HCT116 (cell line): ENCODE measurements around the gene MSLN.

Experiments
- CEBPB ChIP-seq: IDR thresholded peaks from 2 replicates; pipeline ENCODE4 v1.6.1; 2012; ENCODE audit warnings: low read depth
- EZH2 ChIP-seq: fragments of 200-600 bp; sonication (generic); IDR thresholded peaks from 2 replicates; pipeline ENCODE4 v1.6.1; 2017; ENCODE audit warnings: antibody characterized with exemption, mixed run types
- EZH2phosphoT487 ChIP-seq: fragments of 200-600 bp; IDR thresholded peaks from 2 replicates; pipeline ENCODE4 v1.6.1; 2018; ENCODE audit warnings: antibody characterized with exemption, borderline replicate concordance
- POLR2A ChIP-seq: IDR thresholded peaks from 2 replicates; pipeline ENCODE4 v1.7.0; 2011; ENCODE audit warnings: borderline replicate concordance; ENCODE audit not compliant: insufficient read depth, insufficient read length; ENCODE audit errors: extremely low read depth
- RAD21 ChIP-seq: IDR thresholded peaks from 2 replicates; pipeline ENCODE4 v1.6.1; 2012; ENCODE audit warnings: low read depth, mild to moderate bottlenecking
- SIN3A ChIP-seq: IDR thresholded peaks from 2 replicates; pipeline ENCODE4 v1.6.1; 2012; ENCODE audit warnings: low read depth
- SP1 ChIP-seq: IDR thresholded peaks from 2 replicates; pipeline ENCODE4 v1.6.1; 2012; ENCODE audit warnings: low read depth
- SRF ChIP-seq: IDR thresholded peaks from 2 replicates; pipeline ENCODE4 v1.6.1; 2012; ENCODE audit warnings: low read depth
- YY1 ChIP-seq: IDR thresholded peaks from 2 replicates; pipeline ENCODE4 v1.6.1; 2011; ENCODE audit warnings: low read length, low read depth, moderate library complexity, mild to moderate bottlenecking; ENCODE audit not compliant: insufficient replicate concordance; ENCODE audit errors: extremely low read depth
- TF ChIP-seq, protein P1 (sequence below): IDR thresholded peaks from 2 replicates; pipeline ENCODE4 v1.6.1; 2012; ENCODE audit warnings: low read depth
- TF ChIP-seq, protein P2 (sequence below), 3 experiments: fragments of 200-600 bp in 1 of 3; sonication (generic) in 1 of 3; IDR thresholded peaks in 2 of 3; conservative IDR thresholded peaks in 1 of 3; 2 replicates each; pipeline ENCODE4 v1.5.1; 2012 to 2017; ENCODE audit warnings: low read depth in 2 of 3, low read length in 2 of 3, antibody characterized with exemption in 1 of 3, borderline replicate concordance in 1 of 3, control low read depth in 1 of 3, mild to moderate bottlenecking in 1 of 3, mixed read lengths in 1 of 3, mixed run types in 1 of 3, moderate library complexity in 1 of 3; ENCODE audit not compliant: insufficient read depth in 1 of 3
- TF ChIP-seq, protein P3 (sequence below): IDR thresholded peaks from 2 replicates; pipeline ENCODE4 v1.6.1; 2011; ENCODE audit warnings: mild to moderate bottlenecking, low read length, moderate library complexity; ENCODE audit not compliant: insufficient replicate concordance; ENCODE audit errors: extremely low read depth

DNA sequence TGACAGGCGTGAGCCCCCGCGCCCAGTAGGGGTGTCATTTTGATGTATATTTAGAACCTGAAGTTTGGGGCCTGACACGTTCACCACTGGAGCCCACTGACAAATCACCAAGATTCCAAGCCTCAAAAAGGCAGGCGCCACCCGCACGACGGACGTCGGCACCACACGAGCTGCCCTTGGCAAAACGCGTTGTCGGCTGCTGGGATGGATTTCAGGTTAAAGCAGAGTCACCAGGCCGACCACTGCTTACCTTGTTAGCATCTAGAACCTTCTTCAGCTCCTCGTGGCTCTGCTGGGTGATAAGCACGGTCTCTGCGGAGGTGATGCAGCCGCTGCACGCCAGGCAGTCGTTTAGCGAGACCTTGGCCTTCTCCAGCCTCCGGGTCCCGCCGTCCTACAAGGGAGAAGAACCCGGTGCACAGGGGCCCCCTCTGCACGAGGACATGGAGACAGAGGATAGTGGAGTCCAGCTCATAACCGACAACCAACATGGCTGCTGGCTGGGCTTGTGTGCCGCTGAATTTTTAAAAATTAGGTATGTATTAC is 23.5 kb upstream of the MSLN start:
- TF ChIP-seq, protein P1, sequence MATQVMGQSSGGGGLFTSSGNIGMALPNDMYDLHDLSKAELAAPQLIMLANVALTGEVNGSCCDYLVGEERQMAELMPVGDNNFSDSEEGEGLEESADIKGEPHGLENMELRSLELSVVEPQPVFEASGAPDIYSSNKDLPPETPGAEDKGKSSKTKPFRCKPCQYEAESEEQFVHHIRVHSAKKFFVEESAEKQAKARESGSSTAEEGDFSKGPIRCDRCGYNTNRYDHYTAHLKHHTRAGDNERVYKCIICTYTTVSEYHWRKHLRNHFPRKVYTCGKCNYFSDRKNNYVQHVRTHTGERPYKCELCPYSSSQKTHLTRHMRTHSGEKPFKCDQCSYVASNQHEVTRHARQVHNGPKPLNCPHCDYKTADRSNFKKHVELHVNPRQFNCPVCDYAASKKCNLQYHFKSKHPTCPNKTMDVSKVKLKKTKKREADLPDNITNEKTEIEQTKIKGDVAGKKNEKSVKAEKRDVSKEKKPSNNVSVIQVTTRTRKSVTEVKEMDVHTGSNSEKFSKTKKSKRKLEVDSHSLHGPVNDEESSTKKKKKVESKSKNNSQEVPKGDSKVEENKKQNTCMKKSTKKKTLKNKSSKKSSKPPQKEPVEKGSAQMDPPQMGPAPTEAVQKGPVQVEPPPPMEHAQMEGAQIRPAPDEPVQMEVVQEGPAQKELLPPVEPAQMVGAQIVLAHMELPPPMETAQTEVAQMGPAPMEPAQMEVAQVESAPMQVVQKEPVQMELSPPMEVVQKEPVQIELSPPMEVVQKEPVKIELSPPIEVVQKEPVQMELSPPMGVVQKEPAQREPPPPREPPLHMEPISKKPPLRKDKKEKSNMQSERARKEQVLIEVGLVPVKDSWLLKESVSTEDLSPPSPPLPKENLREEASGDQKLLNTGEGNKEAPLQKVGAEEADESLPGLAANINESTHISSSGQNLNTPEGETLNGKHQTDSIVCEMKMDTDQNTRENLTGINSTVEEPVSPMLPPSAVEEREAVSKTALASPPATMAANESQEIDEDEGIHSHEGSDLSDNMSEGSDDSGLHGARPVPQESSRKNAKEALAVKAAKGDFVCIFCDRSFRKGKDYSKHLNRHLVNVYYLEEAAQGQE = no peak
- TF ChIP-seq, protein P2, sequence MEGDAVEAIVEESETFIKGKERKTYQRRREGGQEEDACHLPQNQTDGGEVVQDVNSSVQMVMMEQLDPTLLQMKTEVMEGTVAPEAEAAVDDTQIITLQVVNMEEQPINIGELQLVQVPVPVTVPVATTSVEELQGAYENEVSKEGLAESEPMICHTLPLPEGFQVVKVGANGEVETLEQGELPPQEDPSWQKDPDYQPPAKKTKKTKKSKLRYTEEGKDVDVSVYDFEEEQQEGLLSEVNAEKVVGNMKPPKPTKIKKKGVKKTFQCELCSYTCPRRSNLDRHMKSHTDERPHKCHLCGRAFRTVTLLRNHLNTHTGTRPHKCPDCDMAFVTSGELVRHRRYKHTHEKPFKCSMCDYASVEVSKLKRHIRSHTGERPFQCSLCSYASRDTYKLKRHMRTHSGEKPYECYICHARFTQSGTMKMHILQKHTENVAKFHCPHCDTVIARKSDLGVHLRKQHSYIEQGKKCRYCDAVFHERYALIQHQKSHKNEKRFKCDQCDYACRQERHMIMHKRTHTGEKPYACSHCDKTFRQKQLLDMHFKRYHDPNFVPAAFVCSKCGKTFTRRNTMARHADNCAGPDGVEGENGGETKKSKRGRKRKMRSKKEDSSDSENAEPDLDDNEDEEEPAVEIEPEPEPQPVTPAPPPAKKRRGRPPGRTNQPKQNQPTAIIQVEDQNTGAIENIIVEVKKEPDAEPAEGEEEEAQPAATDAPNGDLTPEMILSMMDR (IDR thresholded peaks at IDR 0.05 in 2 of 3, conservative IDR thresholded peaks at IDR 0.05 in 1 of 3; ENCODE audit: borderline replicate concordance in 1 of 3, insufficient read depth in 1 of 3, low read depth in 2 of 3, low read length in 2 of 3) = no peak
- no peak for TF ChIP-seq RAD21
- TF ChIP-seq SIN3A = no peak
- no peak for TF ChIP-seq CEBPB
- no peak for TF ChIP-seq YY1
- no peak for TF ChIP-seq SRF
- TF ChIP-seq POLR2A = no peak
- no peak for TF ChIP-seq EZH2
- TF ChIP-seq SP1 = no peak
- TF ChIP-seq, protein P3, sequence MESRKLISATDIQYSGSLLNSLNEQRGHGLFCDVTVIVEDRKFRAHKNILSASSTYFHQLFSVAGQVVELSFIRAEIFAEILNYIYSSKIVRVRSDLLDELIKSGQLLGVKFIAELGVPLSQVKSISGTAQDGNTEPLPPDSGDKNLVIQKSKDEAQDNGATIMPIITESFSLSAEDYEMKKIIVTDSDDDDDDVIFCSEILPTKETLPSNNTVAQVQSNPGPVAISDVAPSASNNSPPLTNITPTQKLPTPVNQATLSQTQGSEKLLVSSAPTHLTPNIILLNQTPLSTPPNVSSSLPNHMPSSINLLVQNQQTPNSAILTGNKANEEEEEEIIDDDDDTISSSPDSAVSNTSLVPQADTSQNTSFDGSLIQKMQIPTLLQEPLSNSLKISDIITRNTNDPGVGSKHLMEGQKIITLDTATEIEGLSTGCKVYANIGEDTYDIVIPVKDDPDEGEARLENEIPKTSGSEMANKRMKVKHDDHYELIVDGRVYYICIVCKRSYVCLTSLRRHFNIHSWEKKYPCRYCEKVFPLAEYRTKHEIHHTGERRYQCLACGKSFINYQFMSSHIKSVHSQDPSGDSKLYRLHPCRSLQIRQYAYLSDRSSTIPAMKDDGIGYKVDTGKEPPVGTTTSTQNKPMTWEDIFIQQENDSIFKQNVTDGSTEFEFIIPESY = no peak
- no peak for TF ChIP-seq EZH2phosphoT487
